Measurements from ENCODE around the gene NAA80. TPM values are rescaled to one million over a fixed set of nuclear protein-coding genes. Genes with fewer than 3 reads are reported as not detected.

Gene NAA80
- total and polyA plus RNA-seq, 2 of the 13 experiments (the other 11 are each of a cell fraction or from before 2014, with no cell fraction given) = 3.4 to 8.7 TPM

GRCh38 chr3:50303013-50303815 lies 4.0 kb upstream of the NAA80 start, which contains the start of gene HYAL1 (continued):
- TF ChIP-seq ZNF276 (CRISPR knock-in tag; IDR thresholded peaks at IDR 0.05; ENCODE audit: low read depth) (no peak), NR2C2 (CRISPR knock-in tag; IDR thresholded peaks at IDR 0.05; ENCODE audit: borderline replicate concordance) (peak; percentile 67; the same call in 1 of the 2 replicates), DZIP1 (CRISPR knock-in tag; IDR thresholded peaks at IDR 0.05) (no peak), GATA4 (IDR thresholded peaks at IDR 0.05; ENCODE audit: borderline replicate concordance, low read depth) (peak; percentile 77; the same call in 1 of the 2 replicates), LCORL (IDR thresholded peaks at IDR 0.05) (no peak), LCORL (CRISPR knock-in tag; IDR thresholded peaks at IDR 0.05) (peak; percentile 80), SIX4 (CRISPR knock-in tag; IDR thresholded peaks at IDR 0.05) (no peak), PHF21A (CRISPR knock-in tag; IDR thresholded peaks at IDR 0.05) (peak; percentile 83; the same call in 1 of the 2 replicates), TIGD3 (CRISPR knock-in tag; IDR thresholded peaks at IDR 0.05; ENCODE audit: borderline replicate concordance) (peak; percentile 28; the same call in 1 of the 2 replicates), REST (IDR thresholded peaks at IDR 0.05; ENCODE audit: borderline replicate concordance in 1 of 2, low read depth in 1 of 2, low read length in 2 of 2) (0 out of 4 replicates have a peak, but pooled peaks of 1 of the 2 experiments have one; percentile 56), ZNF703 (CRISPR knock-in tag; IDR thresholded peaks at IDR 0.05; ENCODE audit: borderline replicate concordance) (no peak), ZNF800 (CRISPR knock-in tag; IDR thresholded peaks at IDR 0.05) (0 out of 2 replicates have a peak, but pooled peaks have one; percentile 2)
